Stimulated activated CD4-positive, alpha-beta T cell treated with anti-CD3 and anti-CD28 coated beads, TNF-alpha, amount 100 ng/mL, for 1 hour (primary cell): ENCODE data around the gene CCDC88C.

ENCODE experiments used
- DNase-seq, 3 donors: peaks; one replicate each; pipeline ENCODE4 v3.0.0-alpha.2; 2020; ENCODE audit warnings: low read depth in 3 of 3, low spot score in 1 of 3

Gene CCDC88C

DNA sequence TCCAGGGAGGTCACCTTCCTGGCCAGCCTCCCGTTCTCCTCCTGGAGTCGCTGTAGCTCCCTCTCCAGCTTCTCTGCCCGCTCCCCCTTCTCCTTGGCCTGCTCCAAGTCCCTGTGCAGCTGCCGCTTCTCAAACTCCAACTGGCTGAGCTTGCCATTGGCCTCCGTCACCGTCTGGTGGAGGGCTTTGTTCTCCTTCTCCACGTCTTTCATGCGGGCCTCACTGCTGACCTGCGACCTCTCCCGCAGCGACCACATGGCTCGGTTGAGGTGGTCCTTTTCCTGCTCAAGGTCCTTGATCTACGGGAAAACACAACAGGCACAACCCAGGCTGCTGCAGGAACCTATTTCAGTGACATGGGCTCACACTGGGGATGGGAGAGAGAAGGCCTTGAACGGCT lies 103.8 kb downstream of the CCDC88C start:
- no peak for DNase-seq

- DNase-seq, result no peak
These were observed 104.3 kb downstream of the CCDC88C start for GRCh38 chr14:91313154-91313850.

GRCh38 chr14:91311284-91311662 lies 106.3 kb downstream of the CCDC88C start:
- peak in 2 of 3 donors; percentile 29 to 38 for DNase-seq

DNA sequence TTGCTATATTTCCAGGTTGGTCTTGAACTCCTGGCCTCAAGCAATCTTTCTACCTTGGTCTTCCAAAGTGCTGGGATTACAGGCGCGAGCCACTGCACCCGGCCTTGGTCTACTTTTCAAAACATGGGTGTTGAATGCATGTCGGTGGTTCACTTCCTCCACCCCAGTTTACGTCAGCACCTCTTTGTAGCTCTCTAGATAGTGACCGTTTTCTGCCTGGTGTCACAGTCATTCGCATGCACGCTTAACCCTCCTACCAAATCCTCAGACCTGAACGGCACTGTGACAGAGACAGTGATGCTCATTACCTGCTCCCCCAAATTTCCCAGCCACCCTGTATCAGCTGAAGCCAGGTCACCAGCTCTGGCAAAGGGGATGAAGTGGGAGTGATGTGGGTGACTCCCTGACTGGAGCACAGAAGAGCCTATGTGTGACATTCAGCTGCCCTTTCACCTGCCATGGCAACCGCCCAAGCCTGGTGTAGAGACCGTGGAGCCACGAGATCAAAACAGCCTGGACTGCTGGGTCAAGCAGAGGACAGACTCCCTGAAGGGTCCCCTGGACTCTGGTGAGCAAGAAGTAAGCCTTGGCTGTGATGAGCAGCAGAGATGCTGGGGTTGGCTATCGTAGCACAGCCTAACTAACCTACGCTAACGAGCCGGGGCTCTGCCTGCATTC lies 106.9 kb downstream of the CCDC88C start:
- DNase-seq, result no peak

GRCh38 chr14:91309756-91310280 lies 107.8 kb downstream of the CCDC88C start:
- no peak for DNase-seq

GRCh38 chr14:91308337-91308736 lies 109.3 kb downstream of the CCDC88C start:
- DNase-seq, result no peak

DNA sequence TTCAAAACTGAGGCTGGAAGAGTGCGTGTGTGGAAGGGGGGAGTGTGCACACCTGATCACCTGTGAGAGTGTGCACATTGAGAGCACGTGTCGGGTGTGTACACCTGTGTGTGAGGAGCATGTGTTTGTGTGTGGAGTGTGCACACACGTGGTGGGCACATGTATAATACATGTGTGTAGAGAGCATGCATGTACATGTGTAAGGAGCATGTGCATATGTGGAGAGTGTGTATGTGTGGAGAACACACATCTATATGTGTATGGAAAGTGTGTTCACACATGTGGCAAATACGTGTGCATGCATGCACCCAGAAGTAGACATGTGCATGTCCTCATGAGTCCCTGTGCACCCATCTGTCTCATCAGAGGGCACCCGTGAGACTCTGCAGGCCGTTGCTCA lies 110.0 kb downstream of the CCDC88C start:
- no peak for DNase-seq

DNA sequence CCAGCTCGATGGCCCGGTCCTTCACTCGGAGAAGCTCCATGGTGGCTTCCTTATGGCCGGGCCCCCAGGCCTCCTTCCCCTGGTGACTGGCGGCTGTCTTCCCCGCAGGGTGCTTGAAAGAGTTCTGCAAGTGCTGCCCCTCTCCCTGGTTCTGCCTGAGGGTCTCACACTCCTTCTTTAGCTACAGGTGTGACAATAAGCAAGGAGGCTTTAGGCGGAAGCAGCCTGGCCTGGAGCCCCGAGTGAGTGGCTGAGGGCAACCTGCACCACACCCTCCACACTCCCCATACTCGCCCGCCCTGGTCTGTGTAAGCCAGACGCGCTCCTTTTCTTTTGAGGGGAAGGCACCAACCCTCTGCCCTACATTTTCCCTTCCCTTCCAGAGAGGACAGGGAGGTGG lies 110.6 kb downstream of the CCDC88C start:
- no peak for DNase-seq

- DNase-seq, result no peak
These were observed 111.1 kb downstream of the CCDC88C start for GRCh38 chr14:91306547-91306946.

GRCh38 chr14:91305650-91306431 lies 111.8 kb downstream of the CCDC88C start:
- no peak for DNase-seq

DNA sequence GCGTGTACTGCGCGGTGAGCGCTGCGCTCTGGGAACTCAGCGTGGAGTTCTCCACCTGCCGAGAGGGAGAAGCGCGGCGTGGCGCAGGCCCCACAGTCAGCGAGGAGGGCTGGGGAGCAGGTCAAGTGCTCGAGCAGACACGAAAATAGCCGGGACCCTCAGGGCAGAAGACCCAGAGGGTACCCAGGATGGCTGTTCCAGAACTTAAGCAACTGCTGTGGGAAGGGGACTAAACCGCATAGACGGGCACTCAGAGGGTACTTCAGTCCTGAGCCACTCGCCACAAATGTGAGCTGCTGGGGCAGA lies 113.7 kb downstream of the CCDC88C start:
- DNase-seq, result no peak

DNA sequence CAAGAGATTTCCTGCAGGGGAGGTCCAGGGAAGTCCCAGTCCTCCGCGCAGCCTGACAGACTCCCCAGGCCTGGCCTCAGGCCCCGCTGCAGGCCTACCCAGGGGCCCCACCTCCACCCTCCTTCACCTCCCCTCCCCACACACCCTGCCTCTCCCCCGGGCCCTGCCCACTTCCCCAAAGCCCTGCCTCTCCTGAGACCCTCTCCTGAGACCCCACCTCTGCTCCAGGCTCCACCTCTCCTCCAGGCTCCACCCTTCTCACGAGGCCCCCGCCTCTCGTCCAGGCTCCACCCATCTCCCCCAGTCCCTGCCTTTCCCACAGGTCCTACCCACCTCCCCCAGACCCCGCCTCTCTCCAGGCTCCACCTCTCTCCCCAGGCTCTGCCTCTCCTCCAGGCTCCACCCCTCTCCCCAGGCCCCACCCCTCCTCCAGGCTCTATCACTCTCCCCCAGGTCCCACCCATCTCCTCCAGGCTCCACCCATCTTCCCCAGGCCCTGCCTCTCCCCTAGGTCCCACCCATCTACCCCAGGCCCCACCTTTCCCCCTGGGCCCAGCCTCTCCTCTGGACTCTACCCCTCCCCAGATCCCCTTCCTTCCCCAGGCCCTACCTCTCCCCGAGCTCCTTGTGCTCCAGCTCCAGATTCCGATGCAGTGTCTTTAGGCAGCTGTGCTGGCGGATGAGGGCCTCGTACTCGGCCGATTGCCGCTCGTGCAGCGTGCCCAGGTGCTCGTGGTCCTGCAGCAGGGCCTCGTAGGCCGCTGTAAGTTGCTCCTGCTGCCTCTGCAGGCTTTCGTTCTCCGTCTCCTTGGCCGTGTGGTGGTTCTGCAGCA lies 114.3 kb downstream of the CCDC88C start:
- DNase-seq, result peak in 1 of 3 donors; percentile 29

- no peak for DNase-seq
These were observed 115.2 kb downstream of the CCDC88C start for GRCh38 chr14:91302391-91302790.

- DNase-seq, result no peak
These were observed 116.7 kb downstream of the CCDC88C start for GRCh38 chr14:91300957-91301356.

GRCh38 chr14:91300283-91300895 lies 117.2 kb downstream of the CCDC88C start:
- no peak for DNase-seq

DNA sequence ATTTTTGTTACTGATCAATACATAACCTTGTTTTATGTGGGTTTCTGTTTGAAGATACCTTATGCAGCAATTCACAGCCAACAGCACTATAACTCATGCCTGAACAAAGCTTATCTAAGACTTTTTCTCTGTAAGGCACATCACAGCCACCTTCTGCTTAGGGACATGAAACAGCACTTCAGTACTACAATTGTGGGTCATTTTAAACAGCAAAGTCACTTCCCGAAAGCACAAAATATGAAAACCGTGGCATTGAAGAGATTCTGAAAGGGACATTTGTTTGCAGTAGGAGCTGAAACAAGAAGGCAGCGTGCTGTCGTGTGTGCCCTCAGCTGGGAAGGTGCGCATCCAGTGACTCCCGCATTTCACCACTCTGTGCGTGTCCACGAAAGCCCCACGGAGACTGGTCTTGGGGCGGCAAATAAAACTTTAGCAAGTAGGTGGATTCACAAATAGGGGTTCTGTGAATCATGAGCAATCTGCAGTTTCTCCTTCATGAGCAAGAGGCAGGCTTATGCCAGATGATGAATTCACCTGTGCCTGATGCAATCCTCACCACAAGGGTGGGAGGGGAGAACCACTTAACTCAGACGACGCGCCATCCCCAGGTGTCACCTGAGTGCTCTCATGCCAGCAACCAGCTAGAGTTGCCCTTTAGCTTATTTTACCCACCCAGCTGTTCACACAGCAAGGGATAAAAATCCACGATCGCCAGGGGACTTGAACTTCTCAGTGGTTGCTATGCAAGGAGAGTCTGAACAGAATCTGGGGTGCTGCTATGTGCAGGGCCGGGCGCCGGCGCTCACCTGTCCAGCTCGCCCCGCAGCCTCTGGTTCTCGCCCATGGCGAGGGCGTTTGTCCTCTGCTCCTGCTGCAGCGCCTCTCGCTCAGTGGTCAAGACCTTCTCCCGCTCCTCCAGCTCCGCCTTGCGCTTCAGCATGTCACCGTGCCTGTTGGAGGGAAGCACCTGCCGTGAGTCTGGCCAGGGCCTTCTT lies 118.2 kb downstream of the CCDC88C start:
- DNase-seq, result no peak

- no peak for DNase-seq
These were observed 119.0 kb downstream of the CCDC88C start for GRCh38 chr14:91298576-91298975.

GRCh38 chr14:91297081-91297711 lies 120.4 kb downstream of the CCDC88C start:
- DNase-seq, result no peak
